OCI-LY1 (cell line): ENCODE results near the gene AURKB.

Experiments used
- H2AFZ ChIP-seq: fragments of 200-600 bp; sonication (generic), shearing (Covaris generic); 2 replicates; pipeline ENCODE4 v1.6.0; 2014; ENCODE audit warnings: antibody characterized with exemption, mild to moderate bottlenecking, low read length
- H3F3A ChIP-seq: fragments of 200-600 bp; sonication (generic), shearing (Covaris generic); 2 replicates; pipeline ENCODE4 v1.6.0; 2014; ENCODE audit warnings: mild to moderate bottlenecking, antibody characterized with exemption, low read length, moderate library complexity; ENCODE audit not compliant: insufficient read depth
- H3K27ac ChIP-seq: fragments of 200-600 bp; sonication (generic); 2 replicates; pipeline ENCODE4 v1.5.1; 2014; ENCODE audit warnings: low read length, mixed run types, mild to moderate bottlenecking, low read depth; ENCODE audit not compliant: poor library complexity, severe bottlenecking
- H3K27me3 ChIP-seq: fragments of 200-600 bp; sonication (generic); 2 replicates; pipeline ENCODE4 v1.6.0; 2014; ENCODE audit warnings: antibody characterized with exemption, mild to moderate bottlenecking, low read length, moderate library complexity; ENCODE audit not compliant: insufficient read depth
- H3K36me3 ChIP-seq: fragments of 200-600 bp; sonication (generic); 2 replicates; pipeline ENCODE4 v1.6.1; 2014; ENCODE audit warnings: mild to moderate bottlenecking, antibody characterized with exemption, low read length, moderate library complexity, mixed read lengths; ENCODE audit not compliant: insufficient read depth
- H3K4me1 ChIP-seq: fragments of 200-600 bp; sonication (generic); 2 replicates; pipeline ENCODE4 v1.5.1; 2014; ENCODE audit warnings: mild to moderate bottlenecking, low read length, moderate library complexity; ENCODE audit not compliant: insufficient read depth, severe bottlenecking
- H3K4me2 ChIP-seq: fragments of 200-600 bp; sonication (generic), shearing (Covaris generic); 2 replicates; pipeline ENCODE4 v1.6.1; 2014; ENCODE audit warnings: low read length
- H3K4me3 ChIP-seq: fragments of 200-600 bp; sonication (generic); 2 replicates; pipeline ENCODE4 v1.5.1; 2014; ENCODE audit warnings: low read length, low read depth, mild to moderate bottlenecking, mixed read lengths; ENCODE audit not compliant: poor library complexity, severe bottlenecking
- H3K79me2 ChIP-seq: fragments of 200-600 bp; shearing (Covaris generic); 2 replicates; pipeline ENCODE4 v1.6.1; 2016; ENCODE audit warnings: mixed run types, low read length, mixed read lengths; ENCODE audit not compliant: insufficient read depth
- H3K9ac ChIP-seq: fragments of 200-600 bp; sonication (generic), shearing (Covaris generic); 2 replicates; pipeline ENCODE4 v1.6.1; 2014; ENCODE audit warnings: mild to moderate bottlenecking, low read length, mixed read lengths
- H3K9me2 ChIP-seq: fragments of 200-600 bp; sonication (generic), shearing (Covaris generic); 2 replicates; pipeline ENCODE4 v1.6.1; 2014; ENCODE audit warnings: low read depth, mild to moderate bottlenecking, low read length, mixed read lengths
- H3K9me3 ChIP-seq: fragments of 200-600 bp; shearing (Covaris generic); 2 replicates; pipeline ENCODE4 v1.6.1; 2014; ENCODE audit warnings: low read length, mixed read lengths
- H4K20me1 ChIP-seq: fragments of 200-600 bp; sonication (generic), shearing (Covaris generic); 2 replicates; pipeline ENCODE4 v1.6.0; 2016; ENCODE audit warnings: mild to moderate bottlenecking, low read length; ENCODE audit not compliant: insufficient read depth
- EZH2 ChIP-seq: fragments of 200-600 bp; sonication (generic), shearing (Covaris generic); IDR thresholded peaks from 2 replicates; pipeline ENCODE4 v1.8.0; 2017; ENCODE audit warnings: borderline replicate concordance, mixed run types, mild to moderate bottlenecking, antibody characterized with exemption, low read length, moderate library complexity, mixed read lengths
- TF ChIP-seq, protein P1 (sequence below): fragments of 200-600 bp; sonication (generic), shearing (Covaris generic); IDR thresholded peaks from 2 replicates; pipeline ENCODE4 v1.5.1; 2017; ENCODE audit warnings: mild to moderate bottlenecking, antibody characterized with exemption, low read length, moderate library complexity, mixed read lengths

Gene AURKB

GRCh38 chr17:8256291-8256690, 45.9 kb upstream of the AURKB start:
- Histone ChIP-seq H3K9me3 (no peaks in the 10 kb centered on the region), H3K9ac (no peak overlapping the region), H3F3A (no peaks in the 10 kb centered on the region), H3K27me3 (no peaks in the 10 kb centered on the region), H3K9me2 (no peaks in the 10 kb centered on the region), H3K4me1 (no peaks in the 10 kb centered on the region), H3K79me2 (0 out of 2 replicates have a peak, but pooled peaks cover 3% of the 10 kb centered on the region), H3K4me3 (no peak overlapping the region), H3K4me2 (no peak overlapping the region), H3K27ac (no peak overlapping the region), H3K36me3 (peaks cover 74% of the 10 kb centered on the region), H4K20me1 (no peaks in the 10 kb centered on the region), H2AFZ (no peak overlapping the region)
- TF ChIP-seq, protein P1, sequence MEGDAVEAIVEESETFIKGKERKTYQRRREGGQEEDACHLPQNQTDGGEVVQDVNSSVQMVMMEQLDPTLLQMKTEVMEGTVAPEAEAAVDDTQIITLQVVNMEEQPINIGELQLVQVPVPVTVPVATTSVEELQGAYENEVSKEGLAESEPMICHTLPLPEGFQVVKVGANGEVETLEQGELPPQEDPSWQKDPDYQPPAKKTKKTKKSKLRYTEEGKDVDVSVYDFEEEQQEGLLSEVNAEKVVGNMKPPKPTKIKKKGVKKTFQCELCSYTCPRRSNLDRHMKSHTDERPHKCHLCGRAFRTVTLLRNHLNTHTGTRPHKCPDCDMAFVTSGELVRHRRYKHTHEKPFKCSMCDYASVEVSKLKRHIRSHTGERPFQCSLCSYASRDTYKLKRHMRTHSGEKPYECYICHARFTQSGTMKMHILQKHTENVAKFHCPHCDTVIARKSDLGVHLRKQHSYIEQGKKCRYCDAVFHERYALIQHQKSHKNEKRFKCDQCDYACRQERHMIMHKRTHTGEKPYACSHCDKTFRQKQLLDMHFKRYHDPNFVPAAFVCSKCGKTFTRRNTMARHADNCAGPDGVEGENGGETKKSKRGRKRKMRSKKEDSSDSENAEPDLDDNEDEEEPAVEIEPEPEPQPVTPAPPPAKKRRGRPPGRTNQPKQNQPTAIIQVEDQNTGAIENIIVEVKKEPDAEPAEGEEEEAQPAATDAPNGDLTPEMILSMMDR, result no peak
- no peak for TF ChIP-seq EZH2

DNA sequence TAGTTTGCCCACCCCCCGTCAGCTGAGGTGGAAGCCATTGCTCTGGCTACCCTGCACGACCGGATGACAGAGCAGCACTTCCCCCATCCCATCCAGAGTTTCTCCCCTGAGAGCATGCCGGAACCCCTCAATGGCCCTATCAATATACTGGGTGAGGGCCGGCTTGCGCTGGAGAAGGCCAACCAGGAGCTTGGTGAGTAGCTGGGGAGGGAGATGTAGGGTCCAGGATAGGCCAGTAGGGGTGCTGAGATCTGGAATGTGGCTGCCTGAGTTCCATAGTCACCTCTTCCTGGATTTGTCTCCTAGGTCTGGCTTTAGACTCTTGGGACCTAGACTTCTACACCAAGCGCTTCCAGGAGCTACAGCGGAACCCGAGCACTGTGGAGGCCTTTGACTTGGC, 45.1 kb upstream of the AURKB start:
- Histone ChIP-seq H3K27ac (no peak overlapping the region), H3F3A (no peaks in the 10 kb centered on the region), H3K4me3 (no peak overlapping the region), H2AFZ (no peak overlapping the region), H3K9me2 (no peaks in the 10 kb centered on the region), H3K27me3 (no peaks in the 10 kb centered on the region), H3K9ac (no peak overlapping the region), H3K4me1 (peaks cover 3% of the 10 kb centered on the region), H3K4me2 (no peak overlapping the region), H3K36me3 (peaks cover 66% of the 10 kb centered on the region), H3K79me2 (peaks cover 8% of the 10 kb centered on the region), H3K9me3 (no peaks in the 10 kb centered on the region), H4K20me1 (no peaks in the 10 kb centered on the region)
- TF ChIP-seq, protein P1, result no peak
- TF ChIP-seq EZH2, result no peak

GRCh38 chr17:8254881-8255280, 44.5 kb upstream of the AURKB start:
- peaks cover 9% of the 10 kb centered on the region for H3K4me1 ChIP-seq
- TF ChIP-seq, protein P1, result no peak
- no peak for TF ChIP-seq EZH2
- H3K4me2 ChIP-seq, result no peak overlapping the region
- no peaks in the 10 kb centered on the region for H3K27me3 ChIP-seq
- no peaks in the 10 kb centered on the region for H3F3A ChIP-seq
- no peak overlapping the region for H3K9ac ChIP-seq
- H3K9me2 ChIP-seq, result no peaks in the 10 kb centered on the region
- no peaks in the 10 kb centered on the region for H3K9me3 ChIP-seq
- no peak overlapping the region for H3K4me3 ChIP-seq
- no peak overlapping the region for H2AFZ ChIP-seq
- H4K20me1 ChIP-seq, result no peaks in the 10 kb centered on the region
- peaks cover 14% of the 10 kb centered on the region for H3K79me2 ChIP-seq
- H3K27ac ChIP-seq, result no peak overlapping the region
- peaks cover 60% of the 10 kb centered on the region for H3K36me3 ChIP-seq
